ENCODE results near the gene ERC1.

DNA sequence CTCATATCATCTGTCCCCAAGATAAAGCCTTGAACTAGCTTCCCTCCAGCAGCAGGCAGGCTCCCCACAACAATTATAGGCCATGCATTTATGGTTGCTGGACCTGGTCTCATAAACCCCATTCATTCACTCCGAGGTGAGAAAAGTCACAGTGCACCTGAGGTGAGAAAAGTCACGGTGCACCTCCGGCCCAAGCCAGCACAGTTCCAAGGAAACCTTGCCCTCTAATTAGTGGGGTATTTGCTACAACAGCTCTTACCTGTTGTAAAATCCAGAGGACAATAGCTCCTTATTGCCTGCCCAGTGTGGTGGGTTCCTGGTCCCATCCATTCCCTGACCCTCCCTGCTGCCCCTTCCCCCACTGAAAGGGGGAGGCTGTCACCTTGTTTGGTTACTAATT lies 537.8 kb downstream of the ERC1 start:
- TF ChIP-seq, protein P1, sequence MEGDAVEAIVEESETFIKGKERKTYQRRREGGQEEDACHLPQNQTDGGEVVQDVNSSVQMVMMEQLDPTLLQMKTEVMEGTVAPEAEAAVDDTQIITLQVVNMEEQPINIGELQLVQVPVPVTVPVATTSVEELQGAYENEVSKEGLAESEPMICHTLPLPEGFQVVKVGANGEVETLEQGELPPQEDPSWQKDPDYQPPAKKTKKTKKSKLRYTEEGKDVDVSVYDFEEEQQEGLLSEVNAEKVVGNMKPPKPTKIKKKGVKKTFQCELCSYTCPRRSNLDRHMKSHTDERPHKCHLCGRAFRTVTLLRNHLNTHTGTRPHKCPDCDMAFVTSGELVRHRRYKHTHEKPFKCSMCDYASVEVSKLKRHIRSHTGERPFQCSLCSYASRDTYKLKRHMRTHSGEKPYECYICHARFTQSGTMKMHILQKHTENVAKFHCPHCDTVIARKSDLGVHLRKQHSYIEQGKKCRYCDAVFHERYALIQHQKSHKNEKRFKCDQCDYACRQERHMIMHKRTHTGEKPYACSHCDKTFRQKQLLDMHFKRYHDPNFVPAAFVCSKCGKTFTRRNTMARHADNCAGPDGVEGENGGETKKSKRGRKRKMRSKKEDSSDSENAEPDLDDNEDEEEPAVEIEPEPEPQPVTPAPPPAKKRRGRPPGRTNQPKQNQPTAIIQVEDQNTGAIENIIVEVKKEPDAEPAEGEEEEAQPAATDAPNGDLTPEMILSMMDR (IDR thresholded peaks at IDR 0.05), result no peak
- TF ChIP-seq EP300 (IDR thresholded peaks at IDR 0.05) (no peak), POLR2A (IDR thresholded peaks at IDR 0.05) (no peak)

Data from tibial nerve (tissue), 4 donors.